NT2/D1 (cell line): ENCODE measurements around the gene CXXC5.

Source experiments
- DNase-seq: peaks from one replicate; pipeline ENCODE4 v3.0.0-alpha.2; 2011; ENCODE audit warnings: low read depth, low spot score
- H3K27me3 ChIP-seq: 2 replicates; pipeline ENCODE4 v1.6.0; 2011; ENCODE audit warnings: mild to moderate bottlenecking; ENCODE audit not compliant: insufficient read length, insufficient read depth
- H3K36me3 ChIP-seq: 2 replicates; pipeline ENCODE4 v1.6.1; 2011; ENCODE audit warnings: mild to moderate bottlenecking, low read length, mixed read lengths; ENCODE audit not compliant: insufficient read depth, insufficient read length
- H3K4me1 ChIP-seq: 2 replicates; pipeline ENCODE4 v1.5.1; 2011; ENCODE audit not compliant: insufficient read depth, insufficient read length
- H3K4me3 ChIP-seq: 2 replicates; pipeline ENCODE4 v1.5.1; 2011; ENCODE audit warnings: low read depth; ENCODE audit not compliant: insufficient read length
- H3K9ac ChIP-seq: 2 replicates; pipeline ENCODE4 v1.6.0; 2011; ENCODE audit warnings: low read depth; ENCODE audit not compliant: insufficient read length
- H3K9me3 ChIP-seq: 2 replicates; pipeline ENCODE4 v1.5.1; 2011; ENCODE audit warnings: mild to moderate bottlenecking, low read length; ENCODE audit not compliant: insufficient read depth
- SUZ12 ChIP-seq: IDR thresholded peaks from 2 replicates; pipeline ENCODE4 v1.6.1; 2011; ENCODE audit not compliant: insufficient read length, insufficient read depth; ENCODE audit errors: extremely low read depth
- YY1 ChIP-seq: IDR thresholded peaks from 2 replicates; pipeline ENCODE4 v1.6.1; 2011; ENCODE audit not compliant: insufficient read length, insufficient read depth
- ZNF274 ChIP-seq: IDR thresholded peaks from 2 replicates; pipeline ENCODE4 v1.6.1; 2011; ENCODE audit warnings: mild to moderate bottlenecking, low read depth, low read length

Gene CXXC5

GRCh38 chr5:139665626-139666025 is 17.5 kb downstream of the CXXC5 start:
- TF ChIP-seq YY1 (no peak), ZNF274 (no peak)
- Histone ChIP-seq H3K36me3 (peaks cover 58% of the 10 kb centered on the region), H3K9ac (no peak overlapping the region), H3K4me1 (peaks cover 31% of the 10 kb centered on the region), H3K9me3 (no peaks in the 10 kb centered on the region), H3K4me3 (no peak overlapping the region), H3K27me3 (no peaks in the 10 kb centered on the region)
- DNase-seq = no peak

DNA sequence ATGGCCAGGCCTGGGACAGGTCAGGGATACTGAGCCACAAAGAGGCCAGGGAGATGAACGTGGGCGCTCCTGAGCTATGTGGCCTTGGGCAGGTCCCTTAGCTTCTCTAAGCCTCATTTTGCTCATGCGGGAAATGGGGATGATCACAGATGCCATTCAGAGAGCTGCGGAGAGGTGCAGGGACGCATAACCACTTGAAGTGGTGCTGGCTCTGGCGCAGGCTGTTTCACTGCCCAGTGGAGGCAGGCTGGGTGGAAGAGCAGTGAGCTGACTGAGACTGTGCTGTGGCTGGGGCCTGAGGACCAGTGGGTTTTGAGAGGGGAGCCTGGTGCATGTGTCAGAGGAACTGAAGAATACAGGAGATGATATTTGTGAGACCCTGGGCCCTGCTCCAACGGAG is 18.4 kb downstream of the CXXC5 start:
- peaks cover 39% of the 10 kb centered on the region for H3K4me1 ChIP-seq
- DNase-seq = no peak
- TF ChIP-seq SUZ12 = no peak

DNA sequence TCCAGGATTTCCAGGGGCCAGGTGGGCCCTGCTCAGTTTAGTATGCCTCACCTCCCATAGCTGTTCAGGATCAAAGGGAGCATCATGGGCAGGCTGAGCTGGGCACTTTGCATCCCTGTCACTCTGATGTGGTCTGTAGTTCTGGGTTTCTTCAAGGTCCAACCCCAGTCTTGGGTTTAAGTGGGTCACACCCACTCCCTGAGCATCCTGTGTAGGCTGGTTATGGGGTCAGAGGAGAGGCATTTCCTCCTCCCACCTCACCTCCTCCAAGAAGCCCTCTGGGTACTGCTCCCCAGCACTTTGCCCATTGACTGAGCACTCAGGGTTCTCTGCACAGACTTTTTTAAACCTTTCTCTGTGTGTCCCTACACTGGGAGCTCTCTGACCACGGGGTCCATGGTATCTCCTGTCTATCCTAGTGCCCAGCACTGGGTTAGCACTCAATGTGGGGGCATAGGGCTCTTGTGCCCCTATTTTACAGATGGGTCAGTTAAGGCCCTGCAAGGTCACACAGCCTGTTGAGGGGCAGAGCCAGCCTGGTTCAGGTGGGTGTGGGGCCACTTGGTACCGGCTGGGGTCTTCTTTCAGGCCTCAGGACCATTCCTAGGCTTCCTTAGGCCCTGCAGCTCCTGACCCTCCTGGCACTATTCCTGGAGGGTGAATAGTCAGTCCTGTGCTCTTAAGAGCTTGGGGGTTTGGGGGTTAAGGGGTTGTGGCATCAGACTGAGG is 19.0 kb downstream of the CXXC5 start:
- TF ChIP-seq SUZ12 (no peak), ZNF274 (no peak), YY1 (no peak)

More for the DNA sequence above, 18.4 kb downstream of the CXXC5 start:
- Histone ChIP-seq H3K9me3 (no peaks in the 10 kb centered on the region), H3K27me3 (no peaks in the 10 kb centered on the region), H3K9ac (no peak overlapping the region), H3K36me3 (peaks cover 55% of the 10 kb centered on the region), H3K4me3 (no peak overlapping the region)

GRCh38 chr5:139667730-139668063 is 19.5 kb downstream of the CXXC5 start:
- no peak overlapping the region for H3K4me3 ChIP-seq
- no peaks in the 10 kb centered on the region for H3K9me3 ChIP-seq
- H3K36me3 ChIP-seq = peaks cover 51% of the 10 kb centered on the region
- TF ChIP-seq YY1 (no peak), ZNF274 (no peak), SUZ12 (no peak)
- no peaks in the 10 kb centered on the region for H3K27me3 ChIP-seq
- no peak for DNase-seq
- H3K4me1 ChIP-seq = peaks cover 36% of the 10 kb centered on the region
- H3K9ac ChIP-seq = no peak overlapping the region

More for the DNA sequence above, 19.0 kb downstream of the CXXC5 start:
- H3K9ac ChIP-seq = no peak overlapping the region
- no peak for DNase-seq
- H3K36me3 ChIP-seq = peaks cover 53% of the 10 kb centered on the region
- no peaks in the 10 kb centered on the region for H3K9me3 ChIP-seq
- H3K4me1 ChIP-seq = peaks cover 39% of the 10 kb centered on the region
- no peak overlapping the region for H3K4me3 ChIP-seq
- H3K27me3 ChIP-seq = no peaks in the 10 kb centered on the region

- no peak for DNase-seq
- Histone ChIP-seq H3K27me3 (no peaks in the 10 kb centered on the region), H3K4me3 (no peak overlapping the region), H3K36me3 (peaks cover 53% of the 10 kb centered on the region), H3K9ac (no peak overlapping the region), H3K4me1 (peaks cover 36% of the 10 kb centered on the region), H3K9me3 (no peaks in the 10 kb centered on the region)
- TF ChIP-seq YY1 (no peak), ZNF274 (no peak), SUZ12 (no peak)
Observed at GRCh38 chr5:139668064-139668880, 20.1 kb downstream of the CXXC5 start.

DNA sequence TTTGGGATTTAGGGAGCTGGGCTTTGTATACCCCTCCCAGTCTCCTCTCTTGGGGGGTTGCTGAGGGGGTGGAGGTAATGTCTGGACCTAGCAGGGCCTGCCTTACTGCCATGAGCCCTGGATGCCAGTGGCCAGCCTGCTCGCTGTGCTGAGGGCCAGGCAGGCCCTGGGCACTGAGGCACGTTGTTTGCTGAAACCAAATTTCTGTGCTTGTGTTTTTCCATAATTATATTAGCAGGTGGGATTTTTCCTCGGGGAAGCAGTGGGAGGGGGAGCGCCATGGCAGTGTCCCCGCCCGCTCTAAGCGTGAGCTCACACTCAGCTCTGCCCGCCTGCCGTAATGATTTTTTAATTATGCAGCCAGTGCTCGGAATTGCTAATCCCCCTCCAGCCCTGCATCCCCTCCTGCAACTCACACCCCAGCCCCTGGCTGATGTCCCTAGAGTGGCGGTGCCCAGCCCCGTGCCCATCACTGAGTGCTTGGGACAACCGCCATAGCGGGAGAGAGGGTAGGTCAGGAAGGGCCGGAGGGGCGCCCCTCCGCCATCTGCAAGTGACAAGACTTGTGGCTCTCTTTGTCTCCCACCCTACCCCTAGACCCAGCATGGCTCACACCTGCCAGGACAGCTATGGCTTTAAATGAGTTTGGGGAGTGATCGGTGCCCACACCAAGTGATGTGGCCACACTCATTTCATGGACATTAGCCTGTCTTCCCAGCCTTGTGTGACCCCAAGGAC is 20.9 kb downstream of the CXXC5 start:
- no peak for DNase-seq
- TF ChIP-seq YY1 (no peak), ZNF274 (no peak), SUZ12 (no peak)
- Histone ChIP-seq H3K4me1 (peaks cover 35% of the 10 kb centered on the region), H3K9ac (no peak overlapping the region), H3K27me3 (no peaks in the 10 kb centered on the region), H3K4me3 (no peak overlapping the region), H3K36me3 (peaks cover 46% of the 10 kb centered on the region), H3K9me3 (no peaks in the 10 kb centered on the region)

- Histone ChIP-seq H3K4me1 (peaks cover 37% of the 10 kb centered on the region), H3K27me3 (no peaks in the 10 kb centered on the region), H3K9ac (peak overlapping the region; percentile 56), H3K4me3 (no peak overlapping the region), H3K9me3 (no peaks in the 10 kb centered on the region), H3K36me3 (peaks cover 39% of the 10 kb centered on the region)
- DNase-seq = no peak
- TF ChIP-seq ZNF274 (no peak), SUZ12 (no peak), YY1 (no peak)
Observed at GRCh38 chr5:139669662-139670368, 21.7 kb downstream of the CXXC5 start.
